ENCODE measurements around the gene HTR2A.

- TF ChIP-seq CTCF (IDR thresholded peaks at IDR 0.05; ENCODE audit: insufficient read depth, low read length, poor library complexity, severe bottlenecking): no peak
- TF ChIP-seq EZH2phosphoT487 (conservative IDR thresholded peaks at IDR 0.05; ENCODE audit: low read length): no peak
Measured at GRCh38 chr13:46864941-46865340, 31.9 kb downstream of the HTR2A start.

Measured in SU-DHL-6 (cell line).